Natural killer cell (primary cell): ENCODE results near the gene PDE3A. TPM values are rescaled to one million over a fixed set of nuclear protein-coding genes. Genes with fewer than 3 reads are reported as not detected.

Source experiments
- ATAC-seq, 3 donors: fragments of 150-1000 bp in 2 of 3; fragments of 200-7000 bp in 1 of 3; cut with Tn5 transposase; 1 replicate in 1 of 3; 2 replicates in 2 of 3; pipeline ENCODE4 v1.10.0; 2021; ENCODE audit warnings: mild to moderate bottlenecking in 2 of 3, moderate library complexity in 2 of 3
- DNase-seq, 2 donors: peaks; one replicate each; pipeline versions ENCODE4 v3.0.0 to v3.0.0-alpha.2; 2013 to 2021; ENCODE audit warnings: mixed read lengths in 1 of 2
- H3K27ac ChIP-seq: one replicate; pipeline ENCODE4 v1.5.1; 2013; ENCODE audit warnings: mild to moderate bottlenecking, low read length
- H3K27me3 ChIP-seq: one replicate; pipeline ENCODE4 v1.6.1; 2013; ENCODE audit warnings: low read length; ENCODE audit not compliant: control insufficient read depth, insufficient read depth
- H3K36me3 ChIP-seq: one replicate; pipeline ENCODE4 v1.6.1; 2013; ENCODE audit warnings: low read length; ENCODE audit not compliant: control insufficient read depth, insufficient read depth
- H3K4me1 ChIP-seq: one replicate; pipeline ENCODE4 v1.6.1; 2013; ENCODE audit warnings: low read length; ENCODE audit not compliant: control insufficient read depth, insufficient read depth
- H3K4me3 ChIP-seq: one replicate; pipeline ENCODE4 v1.5.1; 2013; ENCODE audit warnings: low read length
- H3K9me3 ChIP-seq: one replicate; pipeline ENCODE4 v1.6.1; 2013; ENCODE audit warnings: low read length; ENCODE audit not compliant: control insufficient read depth, insufficient read depth
- H3K27ac Mint-ChIP-seq, 2 donors: one replicate each; pipeline ENCODE4 v1.8.0; 2022; ENCODE audit warnings: mild to moderate bottlenecking in 2 of 2, mixed read lengths in 2 of 2, moderate library complexity in 1 of 2
- H3K27me3 Mint-ChIP-seq, 2 donors: one replicate each; pipeline ENCODE4 v1.8.0; 2022; ENCODE audit warnings: low read depth in 2 of 2, mixed read lengths in 2 of 2
- H3K36me3 Mint-ChIP-seq: one replicate; pipeline ENCODE4 v1.8.0; 2022; ENCODE audit warnings: mixed read lengths
- H3K4me1 Mint-ChIP-seq, 2 donors: one replicate each; pipeline ENCODE4 v1.8.0; 2022; ENCODE audit warnings: mixed read lengths in 2 of 2
- H3K4me3 Mint-ChIP-seq: one replicate; pipeline ENCODE4 v1.8.0; 2022; ENCODE audit warnings: mild to moderate bottlenecking, moderate library complexity, mixed read lengths
- H3K9me3 Mint-ChIP-seq, 2 donors: one replicate each; pipeline ENCODE4 v1.8.0; 2022; ENCODE audit warnings: mixed read lengths in 2 of 2
- CTCF ChIP-seq: fragments of 200-600 bp; IDR thresholded peaks from one replicate; pipeline ENCODE4 v1.8.0; 2022; ENCODE audit warnings: antibody characterized with exemption
- WGBS: methylation state at CpG from one replicate; pipeline ENCODE4 v1.1.7; 2013; ENCODE audit warnings: missing lambda C conversion rate; ENCODE audit not compliant: insufficient coverage; 5-methylcytosine and 5-hydroxymethylcytosine counted together
- intact Hi-C: fragments of 100-400 bp; cut with micrococcal nuclease; formaldehyde crosslinking; loops from one replicate; pipeline ENCODE4 v1.14.2; 2022
- total RNA-seq, 4 donors: library from RNA; stranded (reverse); fragments of 120-200 nt in 1 of 4; gene quantifications; one replicate each; pipeline versions ENCODE4 v1.2.3 to v1.2.4, GENCODE V29; 2013 to 2022

Gene PDE3A
- total RNA-seq, 3 donors from 2014 or later (not counting 1 experiment from before 2014, with no cell fraction given): 0.20 to 0.28 (median 0.27) TPM

GRCh38 chr12:20576528-20576927 lies 208.2 kb downstream of the PDE3A start:
- no peak for ATAC-seq
- no peak overlapping the region for H3K27ac Mint-ChIP-seq
- H3K27me3 ChIP-seq: no peaks in the 10 kb centered on the region
- no peaks in the 10 kb centered on the region for H3K9me3 Mint-ChIP-seq
- peaks cover 0 to 2% of the 10 kb centered on the region in 2 donors for H3K27me3 Mint-ChIP-seq
- H3K4me3 ChIP-seq: no peak overlapping the region
- no peaks in the 10 kb centered on the region for H3K36me3 ChIP-seq
- H3K4me1 ChIP-seq: no peaks in the 10 kb centered on the region
- H3K4me3 Mint-ChIP-seq: no peak overlapping the region
- no peak overlapping the region for H3K27ac ChIP-seq
- 86% methylated on average over 3 of the region's 3 CpGs for WGBS
- H3K36me3 Mint-ChIP-seq: no peaks in the 10 kb centered on the region
- DNase-seq: no peak
- no peaks in the 10 kb centered on the region for H3K4me1 Mint-ChIP-seq
- H3K9me3 ChIP-seq: no peaks in the 10 kb centered on the region
- intact Hi-C loops: no loop called here
- TF ChIP-seq CTCF: no peak

GRCh38 chr12:20577054-20577453 lies 208.7 kb downstream of the PDE3A start:
- H3K36me3 Mint-ChIP-seq: no peaks in the 10 kb centered on the region
- no peaks in the 10 kb centered on the region for H3K36me3 ChIP-seq
- no peaks in the 10 kb centered on the region for H3K4me1 ChIP-seq
- no peak for TF ChIP-seq CTCF
- H3K27ac Mint-ChIP-seq: no peak overlapping the region
- H3K9me3 ChIP-seq: no peaks in the 10 kb centered on the region
- H3K27me3 ChIP-seq: no peaks in the 10 kb centered on the region
- intact Hi-C loops: no loop called here
- no peaks in the 10 kb centered on the region for H3K9me3 Mint-ChIP-seq
- H3K4me3 ChIP-seq: no peak overlapping the region
- DNase-seq (no peak), ATAC-seq (no peak)
- H3K27ac ChIP-seq: no peak overlapping the region
- 93% methylated on average over 1 of the region's 2 CpGs for WGBS
- no peaks in the 10 kb centered on the region for H3K4me1 Mint-ChIP-seq
- H3K4me3 Mint-ChIP-seq: no peak overlapping the region
- peaks cover 0 to 2% of the 10 kb centered on the region in 2 donors for H3K27me3 Mint-ChIP-seq

- intact Hi-C loops: no loop called here
- Histone ChIP-seq H3K27ac (no peak overlapping the region), H3K9me3 (no peaks in the 10 kb centered on the region), H3K36me3 (no peaks in the 10 kb centered on the region), H3K4me3 (no peak overlapping the region), H3K4me1 (no peaks in the 10 kb centered on the region), H3K27me3 (no peaks in the 10 kb centered on the region)
- Mint-ChIP-seq H3K27ac (no peak overlapping the region), H3K9me3 (no peaks in the 10 kb centered on the region), H3K4me1 (no peaks in the 10 kb centered on the region), H3K27me3 (peaks cover 0 to 2% of the 10 kb centered on the region in 2 donors), H3K36me3 (no peaks in the 10 kb centered on the region), H3K4me3 (no peak overlapping the region)
- WGBS: 73% methylated on average over 5 of the region's 7 CpGs
- DNase-seq (no peak), ATAC-seq (no peak)
- TF ChIP-seq CTCF: no peak
Measured at GRCh38 chr12:20578142-20578541, 209.8 kb downstream of the PDE3A start.

- H3K27me3 ChIP-seq: no peaks in the 10 kb centered on the region
- H3K27ac ChIP-seq: no peak overlapping the region
- H3K9me3 ChIP-seq: no peaks in the 10 kb centered on the region
- Mint-ChIP-seq H3K4me3 (no peak overlapping the region), H3K9me3 (no peaks in the 10 kb centered on the region), H3K27me3 (peaks cover 0 to under 1% of the 10 kb centered on the region in 2 donors), H3K36me3 (no peaks in the 10 kb centered on the region), H3K27ac (no peak overlapping the region), H3K4me1 (no peaks in the 10 kb centered on the region)
- ATAC-seq (no peak), DNase-seq (no peak)
- H3K36me3 ChIP-seq: no peaks in the 10 kb centered on the region
- intact Hi-C loops: no loop called here
- no peak for TF ChIP-seq CTCF
- H3K4me1 ChIP-seq: no peaks in the 10 kb centered on the region
- no peak overlapping the region for H3K4me3 ChIP-seq
- WGBS: 46% methylated on average over 2 of the region's 3 CpGs
Measured at GRCh38 chr12:20585055-20585625, 216.8 kb downstream of the PDE3A start.
